HepG2 (cell line): Measurements from ENCODE around the gene CDT1.

Experiments
- GABPB1 ChIP-seq: IDR thresholded peaks from 2 replicates; pipeline ENCODE4 v1.6.1; 2016; ENCODE audit warnings: mild to moderate bottlenecking, missing genetic modification reagents, moderate library complexity, missing compliant biosample characterization
- ISX ChIP-seq: sonication (generic); formaldehyde crosslinking; conservative IDR thresholded peaks from 2 replicates; pipeline ENCODE4 v1.5.0; 2020; ENCODE audit warnings: missing genetic modification reagents
- MTA3 ChIP-seq: sonication (generic); formaldehyde crosslinking; IDR thresholded peaks from 2 replicates; pipeline ENCODE4 v1.4.0; 2020; ENCODE audit warnings: missing genetic modification reagents

DNA sequence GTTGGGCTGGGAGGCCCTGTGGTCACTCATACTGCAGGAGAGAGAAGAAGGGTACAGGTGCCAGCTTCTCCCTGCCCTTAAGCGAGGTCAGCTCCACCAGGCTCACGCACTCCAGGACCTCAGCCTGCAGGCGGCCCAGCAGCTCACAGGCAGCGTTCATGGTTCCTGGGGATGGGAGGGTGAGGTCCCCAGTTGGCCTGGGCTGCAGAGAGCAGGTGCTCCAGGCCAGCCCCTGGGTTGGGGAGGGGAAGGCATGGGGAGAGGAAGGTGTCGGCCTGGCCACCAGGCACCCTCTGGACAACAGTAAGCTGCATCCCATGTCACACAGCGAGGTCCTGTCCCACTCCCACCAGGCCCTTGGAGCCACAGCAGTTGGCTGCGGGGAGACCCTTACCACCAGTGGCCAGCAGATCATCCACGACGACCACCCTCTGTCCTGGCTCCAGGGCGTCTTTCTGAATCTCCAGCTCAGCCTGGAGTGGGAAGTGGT lies 6.1 kb downstream of the CDT1 start:
- TF ChIP-seq GABPB1 (CRISPR knock-in tag) = no peak
- TF ChIP-seq ISX (CRISPR knock-in tag) = no peak
- no peak for TF ChIP-seq MTA3 (CRISPR knock-in tag)
